KMS-11 (cell line): Measurements from ENCODE around the gene LHX4.

Source experiments
- H2AFZ ChIP-seq: fragments of 200-600 bp; sonication (generic); 2 replicates; pipeline ENCODE4 v1.6.1; 2016; ENCODE audit warnings: antibody characterized with exemption, mixed run types, low read depth
- H3K27ac ChIP-seq: fragments of 200-600 bp; sonication (generic); 2 replicates; pipeline ENCODE4 v1.6.1; 2016; ENCODE audit warnings: mild to moderate bottlenecking, mixed run types
- H3K27me3 ChIP-seq: fragments of 200-600 bp; sonication (generic); 2 replicates; pipeline ENCODE4 v1.6.1; 2017; ENCODE audit warnings: mild to moderate bottlenecking, low read depth, mixed run types, moderate library complexity; ENCODE audit not compliant: insufficient read depth
- H3K36me3 ChIP-seq: fragments of 200-600 bp; sonication (generic); 2 replicates; pipeline ENCODE4 v1.6.1; 2017; ENCODE audit warnings: mild to moderate bottlenecking, mixed run types; ENCODE audit not compliant: insufficient read depth
- H3K4me1 ChIP-seq: fragments of 200-600 bp; sonication (generic); 2 replicates; pipeline ENCODE4 v1.6.1; 2016; ENCODE audit warnings: mild to moderate bottlenecking, low read depth, mixed run types; ENCODE audit not compliant: poor library complexity, severe bottlenecking
- H3K4me2 ChIP-seq: fragments of 200-600 bp; sonication (generic); 2 replicates; pipeline ENCODE4 v1.7.0; 2016; ENCODE audit warnings: mild to moderate bottlenecking, mixed run types
- H3K4me3 ChIP-seq: fragments of 200-600 bp; sonication (generic); IDR thresholded peaks from 2 replicates; pipeline ENCODE4 v1.6.1; 2017; ENCODE audit warnings: low read depth, low read length, mixed read lengths; ENCODE audit not compliant: insufficient read depth
- H3K79me2 ChIP-seq: fragments of 200-600 bp; sonication (generic); 2 replicates; pipeline ENCODE4 v1.6.1; 2016; ENCODE audit warnings: low read depth, mixed run types; ENCODE audit not compliant: insufficient read depth
- H3K9ac ChIP-seq: fragments of 200-600 bp; sonication (generic); 2 replicates; pipeline ENCODE4 v1.6.1; 2016; ENCODE audit warnings: mild to moderate bottlenecking, mixed run types
- H4K20me1 ChIP-seq: fragments of 200-600 bp; sonication (generic); 2 replicates; pipeline ENCODE4 v1.6.1; 2016; ENCODE audit warnings: mild to moderate bottlenecking, mixed run types; ENCODE audit not compliant: insufficient read depth
- CTCF ChIP-seq: fragments of 200-600 bp; sonication (generic); conservative IDR thresholded peaks from 2 replicates; pipeline ENCODE4 v1.6.1; 2017; ENCODE audit warnings: low read depth, mild to moderate bottlenecking, antibody characterized with exemption, low read length, moderate library complexity, mixed read lengths

The LHX4 gene

GRCh38 chr1:180243517-180244221 lies 13.6 kb downstream of the LHX4 start:
- TF ChIP-seq CTCF: no peak
- Histone ChIP-seq H2AFZ (no peak overlapping the region), H3K4me2 (no peak overlapping the region), H3K79me2 (no peaks in the 10 kb centered on the region), H3K36me3 (no peaks in the 10 kb centered on the region), H3K4me1 (peaks cover 14% of the 10 kb centered on the region), H3K27me3 (no peaks in the 10 kb centered on the region), H3K9ac (no peak overlapping the region), H3K4me3 (no peak overlapping the region), H4K20me1 (no peaks in the 10 kb centered on the region), H3K27ac (no peak overlapping the region)

GRCh38 chr1:180244840-180245239 lies 14.8 kb downstream of the LHX4 start:
- Histone ChIP-seq H3K79me2 (no peaks in the 10 kb centered on the region), H4K20me1 (no peaks in the 10 kb centered on the region), H3K4me1 (peaks cover 14% of the 10 kb centered on the region), H2AFZ (no peak overlapping the region), H3K4me3 (no peak overlapping the region), H3K27me3 (no peaks in the 10 kb centered on the region), H3K9ac (no peak overlapping the region), H3K27ac (no peak overlapping the region), H3K4me2 (no peak overlapping the region), H3K36me3 (no peaks in the 10 kb centered on the region)
- no peak for TF ChIP-seq CTCF

GRCh38 chr1:180246579-180246978 lies 16.5 kb downstream of the LHX4 start:
- H3K27ac ChIP-seq: no peak overlapping the region
- H3K27me3 ChIP-seq: no peaks in the 10 kb centered on the region

GRCh38 chr1:180247061-180247460 lies 17.0 kb downstream of the LHX4 start:
- Histone ChIP-seq H3K79me2 (no peaks in the 10 kb centered on the region), H4K20me1 (no peaks in the 10 kb centered on the region), H3K4me2 (peak overlapping the region; percentile 37; the same call in 1 of the 2 replicates), H3K36me3 (no peaks in the 10 kb centered on the region), H3K27ac (no peak overlapping the region), H3K9ac (no peak overlapping the region), H3K27me3 (no peaks in the 10 kb centered on the region), H3K4me3 (no peak overlapping the region), H3K4me1 (peaks cover 14% of the 10 kb centered on the region), H2AFZ (no peak overlapping the region)
- TF ChIP-seq CTCF: no peak

More at GRCh38 chr1:180246579-180246978, 16.5 kb downstream of the LHX4 start:
- no peaks in the 10 kb centered on the region for H3K36me3 ChIP-seq
- H2AFZ ChIP-seq: no peak overlapping the region
- H3K4me3 ChIP-seq: no peak overlapping the region
- no peak overlapping the region for H3K9ac ChIP-seq
- H3K79me2 ChIP-seq: no peaks in the 10 kb centered on the region
- H3K4me1 ChIP-seq: peaks cover 14% of the 10 kb centered on the region
- TF ChIP-seq CTCF: no peak
- H4K20me1 ChIP-seq: no peaks in the 10 kb centered on the region
- H3K4me2 ChIP-seq: peak overlapping the region; percentile 37; the same call in 1 of the 2 replicates
